Activated CD4-positive, alpha-beta T cell treated with anti-CD3 and anti-CD28 coated beads for 4 hours (primary cell): ENCODE results near the gene ST3GAL4.

Source experiments
- DNase-seq, 2 donors: peaks; one replicate each; pipeline ENCODE4 v3.0.0-alpha.2; 2020

The ST3GAL4 gene

DNA sequence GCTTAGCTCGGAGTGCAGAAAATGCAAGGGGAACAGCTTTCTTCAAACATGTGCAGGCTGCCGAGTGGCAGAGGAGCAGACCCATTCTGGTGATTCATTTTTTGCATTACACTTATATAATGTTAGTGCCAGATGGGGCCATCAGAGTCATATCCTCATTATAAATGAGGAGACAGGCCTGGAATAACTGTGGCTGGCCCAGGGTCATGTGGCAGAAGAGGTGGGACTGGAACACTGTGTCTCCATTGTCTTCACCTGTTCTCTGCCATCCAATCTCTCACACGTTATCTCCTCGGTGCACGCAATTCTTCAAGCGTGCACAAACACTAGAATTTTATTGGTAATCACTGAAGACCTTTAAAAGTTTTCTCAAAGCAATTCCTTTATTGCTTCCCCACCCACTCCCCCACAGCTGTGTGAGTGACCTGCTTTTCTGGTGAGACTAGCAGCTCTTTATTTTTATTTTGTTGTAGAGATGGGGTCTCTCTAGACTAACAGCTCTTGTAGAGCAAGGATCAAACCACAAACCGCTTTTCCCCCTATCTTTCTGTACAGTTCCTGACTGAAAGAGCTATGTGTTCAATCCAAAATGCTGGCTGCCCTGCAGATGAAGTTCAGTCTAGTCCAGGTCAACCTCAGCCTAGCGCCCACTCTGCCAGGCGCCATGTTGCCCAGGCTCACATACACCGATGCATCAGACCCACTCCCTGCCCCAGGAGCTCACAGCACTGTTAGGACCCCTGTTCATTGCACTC, 75.3 kb downstream of the ST3GAL4 start:
- no peak for DNase-seq

DNA sequence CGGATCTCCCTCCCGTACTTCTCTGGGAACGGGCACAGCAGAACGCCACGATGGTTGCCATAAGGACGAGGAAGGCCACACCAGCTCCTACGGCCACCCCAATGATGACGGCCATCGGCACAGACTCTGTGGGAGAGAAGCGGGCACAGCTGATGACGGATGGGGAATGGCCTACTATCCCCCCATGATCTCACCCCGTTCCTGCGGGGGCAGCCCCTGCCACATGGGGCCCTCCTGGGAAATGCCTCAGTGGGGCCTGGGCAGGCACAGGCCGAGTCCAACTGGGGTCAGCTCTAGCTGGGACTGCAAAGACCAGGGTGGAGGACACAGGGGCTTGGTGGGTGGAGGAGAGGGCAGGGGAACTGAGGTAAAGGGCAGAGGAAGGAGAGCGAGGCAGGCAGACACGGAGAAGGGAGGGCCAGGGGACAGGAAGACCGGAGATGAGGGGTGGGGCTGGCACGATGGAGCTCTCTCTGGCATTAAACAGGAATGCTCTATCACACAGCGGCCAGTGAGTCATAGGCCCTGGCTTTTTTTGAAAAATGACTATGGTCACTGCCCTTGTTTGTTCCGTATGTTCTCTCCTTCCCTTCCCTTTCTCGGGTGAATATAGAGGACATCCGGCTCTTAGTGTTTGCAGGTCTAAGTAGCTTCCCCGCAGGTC, 76.0 kb downstream of the ST3GAL4 start:
- no peak for DNase-seq

DNA sequence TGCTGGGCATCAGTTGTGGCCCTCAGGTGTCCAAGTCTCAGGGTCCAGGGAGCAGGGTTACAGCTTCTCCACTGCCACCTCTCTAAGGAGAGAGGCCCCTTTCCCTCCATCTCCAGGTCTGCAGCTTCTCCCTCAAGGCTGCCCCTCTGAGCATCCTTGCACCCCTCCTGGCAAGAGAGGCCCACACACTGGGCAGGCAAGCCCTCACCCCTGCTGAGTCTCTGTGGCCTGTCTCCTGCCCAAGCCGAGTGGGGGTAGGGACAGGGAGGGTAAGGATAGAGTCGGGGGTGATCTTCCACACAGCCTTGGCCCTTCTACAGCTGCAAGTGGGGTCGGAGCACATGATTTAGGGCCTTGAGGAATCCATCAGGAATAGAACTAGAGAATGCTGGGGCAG, 76.6 kb downstream of the ST3GAL4 start:
- DNase-seq: no peak

DNA sequence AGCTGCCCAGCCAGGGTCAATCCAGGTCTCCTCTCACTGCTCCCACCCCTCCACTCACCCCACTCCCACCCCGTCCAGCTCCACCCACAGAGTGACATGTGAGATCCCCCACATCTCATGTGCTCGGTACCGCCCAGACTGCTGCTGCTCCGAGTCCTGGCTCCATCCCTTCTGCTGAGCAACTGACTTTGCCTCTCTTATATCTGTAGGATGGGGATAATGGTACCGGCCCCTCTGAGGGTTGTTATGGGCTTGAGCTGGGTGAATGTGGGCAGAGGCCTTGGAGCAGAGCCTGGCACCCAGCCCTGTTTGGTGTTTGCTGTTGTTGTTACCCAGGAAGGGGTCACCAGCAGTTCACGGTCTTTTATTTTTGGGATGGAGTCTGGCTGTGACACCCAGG, 77.0 kb downstream of the ST3GAL4 start:
- no peak for DNase-seq

DNA sequence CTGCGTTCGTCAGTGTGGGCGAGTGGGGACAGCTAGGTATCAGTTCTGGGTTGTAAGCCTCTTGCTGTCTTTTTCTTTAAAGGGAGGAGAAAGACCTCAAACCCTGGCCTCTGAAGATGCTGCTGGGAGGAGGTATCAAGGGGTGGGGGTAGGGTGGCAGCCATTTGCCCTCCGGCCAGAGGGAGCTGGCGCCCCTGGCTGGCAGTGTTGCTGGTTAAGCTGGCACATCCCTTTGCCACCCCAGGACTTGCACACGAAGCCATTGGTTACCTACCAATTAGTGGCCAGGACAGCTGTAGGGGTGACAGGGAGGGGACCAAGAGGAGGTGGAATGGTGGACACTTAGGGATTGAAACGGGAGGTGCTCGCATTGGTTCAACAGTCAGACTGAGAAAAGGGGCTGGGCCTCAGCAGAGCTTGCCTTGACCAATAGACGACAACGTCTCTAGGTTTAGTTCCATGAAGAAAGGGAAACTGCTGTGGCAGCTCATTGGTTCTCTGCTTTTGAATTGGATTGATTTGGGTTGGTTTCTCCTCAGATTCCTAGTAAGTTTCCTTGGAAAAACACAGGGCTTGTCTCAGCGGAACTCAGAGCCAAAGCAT, 77.9 kb downstream of the ST3GAL4 start:
- no peak for DNase-seq

DNA sequence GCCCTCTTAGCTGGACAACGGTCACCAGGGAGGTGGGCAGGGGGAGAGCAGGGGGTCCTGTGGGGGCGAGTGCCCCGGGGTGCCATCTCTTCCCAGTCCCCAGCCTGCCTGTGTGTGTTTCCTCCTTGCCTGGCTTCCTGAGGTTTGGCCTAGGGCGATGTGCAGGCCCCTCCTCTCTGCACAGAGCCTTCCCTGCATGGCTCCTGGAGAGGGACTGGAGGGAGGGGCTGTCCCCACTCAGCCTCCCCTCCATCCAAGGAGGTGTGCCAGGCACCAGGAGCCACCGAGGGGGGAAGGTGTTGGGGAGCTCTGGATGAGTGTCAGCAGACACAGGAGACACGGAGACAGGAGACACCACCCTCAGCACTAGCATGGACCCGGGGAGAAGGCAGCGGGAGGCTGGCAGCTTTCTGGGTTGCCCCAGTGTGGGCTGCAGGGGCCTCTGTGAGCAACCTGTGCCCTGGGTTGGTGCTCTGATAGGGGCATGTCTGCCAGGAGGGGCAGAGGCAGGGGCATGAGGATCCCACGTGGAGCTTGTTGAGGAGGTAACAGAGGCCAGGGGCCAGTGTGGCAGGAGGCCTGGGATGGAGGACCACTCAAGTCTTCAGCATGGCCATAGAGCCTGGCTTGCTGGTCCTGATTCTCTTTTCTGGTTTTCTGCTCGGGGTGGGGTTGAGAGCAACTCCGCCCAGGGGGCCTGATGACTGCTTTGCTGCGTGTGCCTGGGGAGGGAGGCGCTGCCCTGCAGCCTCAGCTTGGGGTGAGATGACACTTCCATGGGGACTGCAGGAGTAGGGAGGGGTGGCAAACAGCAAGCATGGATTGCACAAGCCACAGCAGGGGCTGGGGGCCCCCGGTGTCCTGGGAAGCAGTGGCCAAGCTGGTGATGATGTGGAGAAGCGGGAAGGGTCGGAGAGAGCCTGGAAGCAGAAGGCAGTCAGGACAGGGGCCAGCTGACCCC, 78.8 kb downstream of the ST3GAL4 start:
- DNase-seq: no peak

DNA sequence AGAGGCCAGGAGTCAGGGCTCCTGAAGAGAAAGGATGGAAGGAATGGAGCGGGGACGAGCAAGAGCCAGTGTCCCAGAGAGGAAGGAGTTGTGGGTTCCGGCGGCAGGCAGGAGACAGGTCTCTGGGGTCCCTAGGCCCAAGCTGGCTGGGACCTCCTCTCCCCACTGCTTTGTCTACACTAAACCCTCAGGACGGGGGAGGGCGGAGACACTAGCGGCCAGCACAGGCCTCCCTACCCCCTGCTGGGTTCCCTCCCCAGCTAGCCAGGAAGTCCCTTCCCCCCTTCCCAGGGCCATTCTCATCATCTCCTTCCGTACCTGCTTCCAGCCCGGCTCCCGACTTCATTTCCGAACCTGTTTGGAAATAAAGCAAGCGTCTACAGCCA, 79.5 kb downstream of the ST3GAL4 start:
- DNase-seq: no peak

DNA sequence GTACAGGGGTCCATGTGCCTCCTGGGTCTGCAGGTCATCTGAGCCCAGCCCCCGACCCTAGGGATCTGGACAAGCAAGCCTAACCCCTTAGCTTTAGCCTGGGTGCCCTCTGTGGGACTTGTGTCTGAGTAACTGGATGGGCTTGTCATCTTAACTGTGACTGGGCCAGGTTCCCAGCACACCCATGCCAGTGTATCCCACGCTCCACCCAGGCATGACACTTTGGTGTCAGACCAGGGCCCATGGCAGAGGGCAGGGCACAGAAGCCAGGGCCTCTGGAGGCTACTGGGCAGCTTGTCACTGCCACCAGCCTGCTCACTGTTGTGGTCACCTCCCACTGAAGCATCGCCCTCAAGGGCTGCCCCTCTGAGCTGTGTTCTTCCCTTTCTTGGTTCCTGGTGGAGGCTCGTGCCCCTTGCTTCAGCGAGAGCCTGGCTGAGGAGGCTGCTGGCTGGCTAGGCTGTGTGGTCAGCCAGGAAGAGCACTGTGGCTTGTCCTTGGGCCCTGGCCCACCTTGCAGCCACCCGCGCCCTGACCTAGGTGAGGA, 80.8 kb downstream of the ST3GAL4 start:
- no peak for DNase-seq

DNA sequence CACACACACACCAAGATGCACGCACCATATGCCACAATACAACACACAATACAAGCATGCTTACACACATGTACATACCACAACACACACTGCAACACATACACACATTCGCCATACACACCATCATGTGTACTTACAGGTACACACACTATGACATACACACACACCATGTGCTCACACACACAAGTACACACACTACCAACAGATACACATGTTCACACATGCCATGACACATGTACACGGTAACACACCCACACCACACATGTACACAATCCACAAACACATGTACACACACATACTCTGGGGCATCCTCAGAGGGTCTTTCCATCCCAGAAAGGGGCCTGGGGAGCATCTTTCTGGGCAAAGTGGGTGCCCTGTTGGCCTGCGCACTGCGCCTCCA, 82.2 kb downstream of the ST3GAL4 start:
- DNase-seq: no peak

DNA sequence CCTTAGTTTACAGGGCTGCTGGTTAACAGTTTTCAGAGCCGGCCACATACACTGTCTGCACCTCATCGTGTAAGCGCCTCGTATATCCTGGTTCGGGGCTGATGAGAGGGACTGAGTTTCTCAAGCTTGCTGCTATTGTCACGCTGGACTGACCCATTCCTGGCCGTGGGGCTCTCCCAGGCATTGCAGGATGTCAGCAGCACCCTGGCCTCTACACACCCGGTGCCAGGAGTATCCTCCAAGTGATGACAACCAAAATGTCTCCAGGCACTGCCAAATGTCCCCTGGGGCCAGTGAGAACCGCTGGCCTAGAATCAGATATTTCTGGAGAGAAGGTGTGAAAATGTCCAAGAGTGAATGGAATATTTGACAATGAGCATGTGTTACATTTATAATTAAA, 82.8 kb downstream of the ST3GAL4 start:
- no peak for DNase-seq

DNA sequence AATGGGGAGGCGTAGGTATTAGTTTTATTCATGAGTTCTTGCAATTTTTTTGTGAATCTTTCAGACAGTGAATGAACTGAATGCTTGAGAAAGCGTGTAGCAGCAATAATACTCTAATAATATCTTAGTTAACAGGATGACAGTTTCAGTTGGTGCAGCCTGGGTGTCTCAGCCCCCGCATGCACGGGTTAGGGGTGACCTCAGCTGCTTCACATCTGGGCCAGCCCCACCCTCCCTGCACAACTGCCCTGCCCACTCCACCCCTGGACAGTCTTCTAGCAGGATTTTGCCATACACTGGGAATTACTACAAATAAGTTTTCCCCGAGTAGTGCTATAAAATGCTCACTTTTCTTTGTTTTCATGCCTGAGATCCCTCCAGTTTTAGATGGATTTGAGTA, 83.2 kb downstream of the ST3GAL4 start:
- DNase-seq: no peak

DNA sequence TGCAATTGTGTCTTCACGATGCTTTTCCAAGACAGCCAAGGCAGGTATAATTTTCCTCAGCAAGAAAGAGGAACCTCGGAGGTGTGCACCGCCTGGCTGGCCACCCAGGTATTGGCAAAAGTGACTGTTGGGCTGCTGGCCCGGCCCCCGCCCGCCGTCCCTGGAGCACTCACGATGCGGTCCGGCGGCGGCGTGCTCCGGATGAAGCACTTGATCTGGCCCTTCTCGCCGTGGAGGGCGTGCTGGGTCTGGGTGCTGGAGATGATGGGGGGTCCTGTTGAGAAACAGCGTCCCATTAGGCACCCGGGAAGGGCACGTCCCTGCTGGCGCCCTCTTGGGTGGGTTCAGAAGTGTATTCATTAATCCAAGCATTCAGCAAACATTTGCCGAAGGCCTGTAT, 84.8 kb downstream of the ST3GAL4 start:
- no peak for DNase-seq

DNA sequence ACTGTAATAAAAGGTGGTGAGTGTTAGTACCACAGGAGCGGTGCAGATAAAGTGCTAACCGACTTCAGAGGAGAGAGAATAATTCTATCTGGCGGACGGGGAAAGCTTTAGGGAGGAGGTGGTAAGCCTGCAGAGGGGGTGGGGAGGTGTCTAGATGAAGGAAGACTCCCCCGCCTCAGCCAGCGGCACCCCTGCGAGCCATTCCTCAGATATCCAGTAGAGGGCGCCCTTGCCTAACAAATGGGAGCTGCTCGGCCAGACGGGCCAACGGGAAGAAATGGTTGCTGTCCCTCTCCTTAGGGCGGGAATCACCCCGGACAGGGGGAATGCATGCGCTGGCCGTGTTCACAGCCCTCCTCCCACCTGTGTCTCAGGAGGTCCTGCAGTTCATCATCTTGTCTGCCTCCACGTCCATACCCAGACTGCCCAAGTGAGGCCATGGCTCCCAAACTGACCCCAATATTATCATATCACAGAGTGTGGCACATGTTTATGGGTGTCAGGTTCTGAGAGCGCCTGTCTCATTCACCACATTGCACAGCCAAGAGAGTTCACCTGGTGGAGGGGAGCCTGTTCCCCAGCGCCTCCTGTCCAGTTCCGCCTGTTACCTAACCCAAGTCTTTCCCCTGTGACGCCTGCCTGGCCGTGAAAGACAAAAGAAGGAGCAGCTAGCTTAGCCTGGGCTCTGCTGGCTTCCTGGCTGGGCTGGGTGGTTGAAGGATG, 85.5 kb downstream of the ST3GAL4 start:
- peak; percentile 56 to 75 for DNase-seq

DNA sequence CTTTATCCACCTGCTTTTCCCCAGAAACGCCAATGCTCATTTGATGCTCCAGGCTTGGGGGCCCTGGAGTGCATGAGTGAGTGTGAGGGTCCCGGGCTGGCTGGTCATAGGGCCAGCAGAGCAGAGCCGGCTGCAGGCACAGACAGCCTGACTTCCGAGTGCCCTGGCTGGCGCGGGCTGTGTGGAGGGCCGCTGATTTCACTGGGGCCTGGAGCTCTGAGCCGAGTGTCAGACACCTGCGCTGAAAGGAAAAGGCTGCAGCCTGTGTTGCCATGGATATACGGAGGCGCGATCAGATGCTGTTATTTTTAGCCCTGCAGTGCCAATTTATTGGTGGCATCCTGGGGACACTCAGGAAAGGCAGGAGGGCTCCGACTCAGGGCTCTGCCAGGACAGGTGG, 87.6 kb downstream of the ST3GAL4 start:
- no peak for DNase-seq

DNA sequence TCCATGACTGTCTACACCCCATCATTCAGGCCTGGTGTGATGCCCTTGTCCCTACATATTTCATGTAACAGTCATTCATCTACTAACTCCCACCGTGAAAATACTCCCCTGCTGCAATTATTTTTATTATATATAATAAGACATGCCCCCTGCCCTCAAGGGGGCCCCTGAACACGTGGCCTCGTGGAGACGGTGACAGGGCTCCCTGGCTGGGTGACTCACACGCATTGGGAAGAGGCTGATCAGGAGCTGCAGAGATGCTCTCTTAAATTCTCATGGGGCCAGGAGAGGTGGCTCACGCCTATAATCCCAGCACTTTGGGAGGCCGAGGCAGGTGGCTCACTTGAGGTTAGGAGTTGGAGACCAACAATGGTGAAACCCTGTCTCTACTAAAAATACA, 88.6 kb downstream of the ST3GAL4 start:
- no peak for DNase-seq

DNA sequence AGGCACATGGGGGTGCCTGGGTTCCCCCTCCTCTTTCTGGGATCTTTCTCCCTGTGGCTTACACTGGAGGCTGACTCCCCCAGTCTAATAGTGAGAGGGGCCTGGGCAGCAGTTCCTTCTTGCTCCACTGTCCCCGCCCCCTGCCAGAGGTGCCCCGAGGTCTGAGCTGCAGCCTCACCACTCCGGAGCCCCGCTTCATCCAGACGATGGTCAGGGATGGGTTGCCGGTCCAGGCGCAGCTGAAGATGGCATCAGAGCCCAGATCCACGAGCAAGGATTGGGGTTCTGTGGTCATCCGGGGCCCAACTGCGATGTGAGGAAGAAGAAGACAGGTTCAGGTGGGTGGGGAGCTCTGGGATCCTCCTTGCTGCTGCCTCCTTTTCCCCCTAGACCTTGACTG, 91.1 kb downstream of the ST3GAL4 start:
- no peak for DNase-seq

DNA sequence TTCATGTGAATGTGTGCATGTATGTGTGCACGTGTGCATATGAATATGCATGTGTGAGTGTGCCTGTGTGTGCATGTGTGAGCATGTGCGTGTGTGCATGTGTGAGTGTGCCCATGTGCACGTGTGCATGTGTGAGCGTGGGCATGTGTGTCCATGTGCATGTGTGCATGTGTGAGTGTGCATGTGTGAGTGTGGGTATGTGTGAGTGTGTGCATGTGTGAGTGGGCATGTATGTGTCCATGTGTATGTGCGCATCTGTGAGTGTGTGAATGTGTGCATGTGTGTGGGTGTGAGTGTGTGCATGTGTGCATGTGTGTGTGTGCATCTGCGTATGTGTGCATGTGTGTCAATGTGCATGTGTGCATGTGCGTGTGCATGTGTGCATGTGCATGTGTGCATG, 94.7 kb downstream of the ST3GAL4 start:
- DNase-seq: no peak

DNA sequence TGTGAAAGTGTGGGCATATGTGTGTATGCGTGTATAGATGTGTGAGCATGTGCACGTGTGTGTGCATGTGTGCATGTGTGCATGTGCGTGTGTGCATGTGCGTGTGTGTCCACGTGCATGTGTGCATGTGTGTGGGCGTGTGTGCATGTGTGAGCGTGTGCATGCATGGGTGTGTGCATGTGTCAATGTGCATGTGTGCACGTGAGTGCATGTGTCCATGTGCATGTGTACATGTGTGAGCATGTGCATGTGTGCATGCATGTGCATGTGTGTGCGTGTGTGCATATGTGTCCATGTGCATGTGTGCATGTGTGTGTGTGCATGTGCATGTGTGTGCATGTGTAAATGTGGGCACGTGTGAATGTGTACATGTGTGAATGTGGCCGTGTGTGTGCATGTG, 95.3 kb downstream of the ST3GAL4 start:
- DNase-seq: no peak

DNA sequence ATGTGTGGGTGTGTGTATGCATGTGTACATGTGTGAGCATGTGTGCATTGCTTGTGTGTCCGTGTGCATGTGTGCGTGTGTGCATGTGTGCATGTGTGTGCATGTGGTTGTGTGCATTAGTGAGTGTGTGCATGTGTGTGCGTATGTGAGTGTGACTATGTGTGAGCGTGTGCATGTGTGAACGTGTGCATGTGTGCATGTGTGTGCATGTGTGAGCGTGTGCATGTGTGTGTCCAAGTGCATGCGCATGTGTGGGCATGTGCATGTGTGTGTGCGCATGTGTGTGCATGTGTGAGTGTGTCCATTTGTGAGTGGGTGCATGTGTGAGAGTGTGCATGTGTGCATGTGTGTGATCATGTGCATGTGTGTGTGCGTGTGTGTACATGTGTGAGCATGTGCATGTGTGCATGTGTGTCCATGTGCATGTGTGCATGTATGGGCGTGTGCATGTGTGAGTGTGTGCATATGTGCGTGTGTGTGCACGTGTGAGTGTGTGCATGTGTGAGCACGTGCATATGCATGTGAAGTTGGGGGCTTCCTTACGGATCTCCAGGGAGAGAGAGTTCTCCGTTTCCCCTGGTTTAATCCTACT, 95.8 kb downstream of the ST3GAL4 start:
- no peak for DNase-seq

DNA sequence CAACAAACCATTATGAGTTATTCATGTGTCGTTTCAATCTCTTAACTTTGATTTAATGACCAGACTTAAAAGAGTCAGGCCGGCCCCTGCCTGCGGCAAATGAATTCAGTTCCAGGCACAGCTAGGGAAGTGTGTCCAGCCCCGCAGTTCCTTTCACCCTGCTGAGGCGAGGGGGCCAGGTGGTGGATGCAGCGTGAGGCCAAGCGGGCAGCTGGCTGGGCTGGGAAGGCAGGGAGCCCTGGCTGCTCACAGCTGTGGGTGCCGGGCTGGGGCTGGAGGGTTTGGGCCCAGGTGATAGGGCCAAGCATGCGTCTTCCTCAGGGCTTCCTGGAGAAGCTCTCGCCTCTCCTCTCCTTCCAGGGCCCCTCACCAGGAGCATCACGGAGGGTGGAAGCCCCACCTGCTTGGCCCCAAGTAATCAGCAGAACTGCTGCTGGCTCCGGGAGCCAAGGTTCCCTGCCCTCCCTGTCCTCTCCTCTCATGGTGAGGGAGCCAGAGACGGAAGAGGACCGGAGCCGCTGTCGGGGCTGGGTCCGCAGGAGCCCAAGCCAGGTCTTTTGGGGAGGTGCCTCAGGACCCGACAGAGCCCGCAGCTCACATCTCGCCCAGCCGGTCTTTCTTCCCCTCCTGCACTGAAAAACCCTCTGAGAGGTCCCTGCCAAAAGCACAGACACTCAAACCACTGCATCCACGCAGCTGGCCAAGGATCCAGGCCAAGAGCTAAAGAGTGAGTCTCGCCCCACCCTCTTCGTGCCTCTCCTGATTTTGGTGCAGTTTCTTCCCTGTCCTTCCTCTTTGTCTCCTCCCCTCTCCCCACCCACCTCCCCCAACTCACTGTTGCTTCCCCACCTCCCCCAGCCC, 97.0 kb downstream of the ST3GAL4 start:
- DNase-seq: no peak

DNA sequence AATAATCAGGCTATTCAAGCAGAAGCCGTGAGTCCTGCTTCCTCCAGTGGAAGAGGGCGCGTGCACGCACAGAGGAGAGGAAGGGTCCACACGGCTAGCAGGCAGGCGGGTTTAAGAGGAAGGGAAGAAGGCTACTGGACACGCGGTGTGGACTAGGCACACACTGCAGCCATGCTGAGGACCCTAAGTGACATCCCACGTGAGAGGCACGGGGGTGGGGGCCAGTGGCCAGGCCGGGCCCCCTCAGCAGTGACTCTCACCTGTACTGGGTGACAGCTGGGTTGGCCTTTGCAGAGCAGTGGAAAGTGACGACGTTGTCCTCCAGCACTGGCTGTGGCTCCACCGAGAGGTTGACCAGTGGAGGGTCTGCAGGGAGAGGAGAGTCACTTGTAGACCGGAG, 100.6 kb downstream of the ST3GAL4 start:
- no peak for DNase-seq
